Occipital lobe (tissue), 2 donors: ENCODE measurements around the gene UMAD1. TPM values are rescaled to one million over a fixed set of nuclear protein-coding genes. Genes with fewer than 3 reads are reported as not detected.

Experiments
- DNase-seq: peaks from one replicate; lab custom pipeline; 2025; lab: John Stamatoyannopoulos, UW
- total RNA-seq: library from RNA; depleted of rRNA; stranded (reverse); fragments of >200 nt; gene quantifications from one replicate; pipeline ENCODE4 v1.2.3, GENCODE V29; 2014

Gene UMAD1
- total RNA-seq, 1 donor from 2014 or later: 10.9 TPM

- no peak for DNase-seq
Measured at GRCh38 chr7:7764520-7765396, 124.2 kb downstream of the UMAD1 start.

GRCh38 chr7:7765422-7765821 lies 124.9 kb downstream of the UMAD1 start:
- DNase-seq: no peak

DNA sequence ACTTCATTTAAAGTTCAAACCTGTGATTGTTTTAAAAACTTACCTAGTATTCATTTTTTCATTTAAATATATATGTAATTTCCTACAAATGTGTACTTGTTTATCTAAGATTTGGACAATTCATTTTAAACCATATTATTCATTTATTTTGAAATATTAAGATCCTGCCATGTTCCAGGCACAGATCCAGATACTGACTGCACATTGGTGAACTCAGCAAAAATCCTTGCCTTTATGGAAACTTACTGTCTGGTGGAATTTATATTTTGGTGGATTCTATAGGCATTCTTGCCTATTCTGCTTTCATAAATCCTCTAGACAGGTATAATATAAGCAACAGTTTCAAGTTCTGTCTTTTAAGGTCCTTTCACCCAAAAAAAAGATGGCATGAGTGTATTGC lies 126.1 kb downstream of the UMAD1 start:
- DNase-seq: no peak

GRCh38 chr7:7768977-7769709 lies 128.6 kb downstream of the UMAD1 start:
- DNase-seq: no peak

GRCh38 chr7:7769710-7770627 lies 129.4 kb downstream of the UMAD1 start:
- DNase-seq: no peak

GRCh38 chr7:7771452-7771851 lies 130.9 kb downstream of the UMAD1 start:
- no peak for DNase-seq

GRCh38 chr7:7772397-7772821 lies 131.9 kb downstream of the UMAD1 start:
- no peak for DNase-seq

GRCh38 chr7:7773334-7774309 lies 133.1 kb downstream of the UMAD1 start:
- DNase-seq: no peak

DNA sequence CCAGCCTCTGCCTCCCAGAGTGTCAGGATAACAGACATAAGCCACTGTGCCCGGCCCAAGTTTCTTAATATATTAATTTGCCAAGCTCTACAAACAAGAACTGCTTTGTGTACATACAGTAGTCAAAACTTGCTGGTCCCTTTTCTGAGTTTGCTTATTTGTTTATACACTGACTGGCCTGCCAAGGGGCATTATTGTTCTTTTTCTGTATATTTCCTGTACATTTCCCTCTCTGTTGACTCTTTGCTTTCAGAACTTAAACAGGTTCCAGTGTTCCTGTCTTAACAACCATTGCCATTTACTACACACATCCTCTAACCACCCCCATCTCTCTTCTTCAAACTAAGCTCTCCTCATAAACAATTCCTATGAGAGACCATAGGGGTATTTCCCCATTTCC lies 139.3 kb downstream of the UMAD1 start:
- DNase-seq: no peak

DNA sequence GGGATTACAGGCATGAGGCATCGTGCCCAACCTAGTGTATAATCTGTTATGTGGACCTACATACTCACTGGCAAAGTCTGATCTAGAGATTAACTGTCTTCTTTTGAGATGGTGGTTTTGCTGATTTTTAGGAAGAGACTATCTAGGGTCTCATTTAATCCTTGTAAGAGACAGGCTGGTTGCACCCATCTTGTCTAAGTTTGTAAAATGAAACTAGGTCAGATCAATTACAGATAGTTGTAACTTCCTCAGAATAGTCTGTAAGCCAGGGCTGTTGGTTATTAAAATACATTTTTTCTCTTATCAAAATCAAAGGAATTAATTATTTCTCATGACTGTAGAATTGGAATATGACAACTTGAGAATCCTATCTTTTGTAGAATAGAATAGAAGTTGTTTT lies 142.4 kb downstream of the UMAD1 start:
- no peak for DNase-seq

GRCh38 chr7:7785344-7785973 lies 144.9 kb downstream of the UMAD1 start:
- no peak for DNase-seq

DNA sequence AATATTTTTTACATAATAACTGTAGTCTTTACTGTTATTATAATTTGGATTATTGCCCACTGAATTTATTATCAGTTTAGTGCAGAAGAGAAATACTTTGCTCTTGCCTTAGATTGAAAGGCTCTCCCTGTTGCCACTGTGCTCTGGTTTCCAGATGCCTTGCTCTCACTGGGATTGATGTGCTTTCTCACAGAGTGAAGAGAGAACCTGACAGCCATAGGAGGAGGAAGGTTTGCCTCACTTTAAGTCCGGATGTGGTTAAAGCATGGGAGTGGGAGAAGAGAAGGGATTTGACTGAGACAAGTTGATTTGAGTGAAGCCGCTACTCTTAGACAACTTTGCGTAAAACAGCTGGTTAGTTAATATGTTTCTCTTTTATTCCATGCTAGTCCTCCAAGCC lies 146.0 kb downstream of the UMAD1 start:
- no peak for DNase-seq

DNA sequence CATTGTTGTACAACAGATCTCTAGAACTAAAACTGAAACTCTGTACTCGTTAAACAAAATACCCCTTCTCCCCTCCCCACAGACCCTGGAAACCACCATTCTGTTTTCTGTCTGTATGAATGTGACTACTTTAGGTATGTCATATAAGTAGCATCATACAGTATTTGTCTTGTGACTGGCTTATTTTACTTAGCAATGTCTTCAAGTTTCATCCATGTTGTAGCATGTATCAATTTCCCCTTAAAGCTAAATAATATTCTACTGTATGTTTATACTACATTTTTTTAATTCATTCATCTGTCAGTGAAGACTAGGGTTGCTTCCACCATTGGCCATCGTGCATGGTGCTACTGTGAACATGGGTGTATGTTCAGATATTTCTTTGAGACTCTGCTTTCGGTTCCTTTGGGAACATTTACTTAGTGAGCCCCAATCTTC lies 149.0 kb downstream of the UMAD1 start:
- no peak for DNase-seq

DNA sequence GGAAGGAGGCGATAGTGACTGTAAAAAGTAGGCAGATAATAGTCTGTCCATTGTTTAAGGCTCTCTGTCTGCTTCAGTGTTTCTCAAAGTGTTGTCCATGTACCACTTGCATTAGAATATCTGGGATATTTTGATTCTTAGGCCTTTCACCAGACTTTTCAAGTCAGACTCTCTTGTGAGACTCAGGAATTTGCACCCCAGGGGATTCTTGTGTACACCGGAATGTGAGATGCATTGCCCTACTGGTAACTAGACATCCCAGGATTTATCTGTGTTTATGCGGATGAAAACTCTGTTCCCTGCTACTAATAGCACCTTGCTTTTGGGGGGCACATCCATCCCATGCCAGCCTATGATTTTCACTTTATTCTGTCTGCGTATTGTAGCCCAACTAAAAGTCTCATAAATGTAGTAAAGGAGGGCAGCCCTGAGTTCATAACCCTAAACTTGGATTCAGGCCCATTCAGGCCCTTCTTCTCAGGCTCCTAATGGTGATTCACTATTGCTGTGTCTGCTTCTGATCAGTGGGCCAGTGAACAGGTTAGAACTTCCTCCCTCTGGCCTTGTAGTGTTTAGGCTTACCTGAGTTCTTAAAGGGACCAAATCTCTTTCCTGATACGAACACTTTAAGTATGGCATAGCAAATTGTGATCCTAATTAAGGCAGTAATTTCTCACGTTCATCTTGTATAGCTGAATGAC lies 149.6 kb downstream of the UMAD1 start:
- DNase-seq: no peak

DNA sequence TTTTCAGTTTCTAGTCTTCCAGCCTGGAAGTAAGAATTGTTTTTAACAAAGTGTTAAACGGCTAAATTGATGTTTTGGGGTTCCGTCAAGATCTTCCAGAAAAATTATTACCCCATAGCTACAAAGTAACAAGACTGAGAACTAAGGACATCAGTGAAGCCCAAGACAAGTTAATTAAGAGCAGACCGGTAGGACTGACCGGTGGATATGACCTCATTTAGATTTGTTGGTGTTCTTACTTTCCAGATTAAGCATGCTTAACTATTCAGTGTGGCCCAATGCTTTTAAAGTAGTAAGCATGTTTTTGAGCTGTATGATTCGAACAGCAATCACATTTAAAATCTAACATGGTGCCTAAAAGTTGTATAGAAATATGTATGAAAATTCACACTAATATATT lies 151.0 kb downstream of the UMAD1 start:
- no peak for DNase-seq

GRCh38 chr7:7792056-7792455 lies 151.5 kb downstream of the UMAD1 start:
- DNase-seq: no peak

DNA sequence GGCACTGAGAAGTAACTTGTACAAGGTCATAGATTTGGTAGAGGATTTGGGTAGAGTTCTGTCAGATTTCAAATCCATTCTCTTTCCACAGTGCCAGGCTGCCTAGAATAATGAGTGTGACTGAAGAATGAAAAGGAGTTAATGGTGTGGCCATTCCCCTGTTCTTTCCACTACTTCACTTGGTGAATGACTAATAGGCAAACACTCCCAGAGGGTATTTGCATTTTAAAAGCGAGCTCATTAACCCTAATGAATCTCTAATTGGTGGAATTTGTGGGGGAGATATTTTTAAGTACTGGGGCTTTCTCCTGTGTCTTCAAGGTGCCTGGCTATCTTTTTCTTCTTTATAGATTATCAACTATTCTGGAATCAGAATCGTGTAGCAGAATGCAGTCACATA lies 152.7 kb downstream of the UMAD1 start:
- no peak for DNase-seq

DNA sequence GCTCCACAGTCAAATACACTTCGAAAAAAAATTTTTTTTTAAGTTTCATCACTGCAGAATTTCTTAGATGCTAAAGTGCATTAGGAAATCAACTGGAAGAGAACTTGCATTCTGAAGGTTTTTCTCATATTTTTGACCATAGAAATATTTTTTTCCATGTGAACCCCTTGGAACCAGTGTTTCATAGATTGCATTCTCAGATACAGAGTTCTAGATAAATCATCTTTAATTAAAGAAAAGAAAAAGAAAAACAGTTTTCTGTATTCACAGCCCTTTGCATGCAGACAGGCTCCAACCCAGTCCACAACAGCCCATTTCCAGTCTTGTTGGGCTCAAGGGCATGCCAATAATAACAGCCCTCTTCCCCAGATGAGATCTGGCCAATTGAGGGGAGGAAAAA lies 153.4 kb downstream of the UMAD1 start:
- DNase-seq: no peak

DNA sequence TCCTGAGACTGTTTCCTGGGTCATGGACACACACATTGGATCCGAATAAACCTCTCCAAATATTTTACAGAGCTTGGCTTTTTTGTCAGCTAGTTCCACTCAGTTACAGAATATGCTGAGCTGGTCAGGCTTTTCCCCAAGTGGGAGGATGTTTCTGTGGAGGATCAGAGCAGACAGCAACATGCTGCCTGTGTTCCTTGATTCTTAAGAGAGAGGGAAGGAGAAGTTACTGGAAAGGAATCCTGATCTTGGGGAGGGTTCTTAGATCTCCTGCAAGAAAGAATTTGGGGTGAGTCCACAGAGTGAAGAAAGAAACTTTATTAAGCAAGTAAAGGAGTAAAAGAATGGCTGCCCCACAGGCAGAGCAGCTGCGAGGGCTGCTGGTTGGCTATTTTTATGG lies 154.7 kb downstream of the UMAD1 start:
- DNase-seq: no peak
